Progenitor cell of endocrine pancreas (in vitro differentiated cells): ENCODE results near the gene LSM5. TPM values are rescaled to one million over a fixed set of nuclear protein-coding genes. Genes with fewer than 3 reads are reported as not detected.

Experiments
- DNase-seq: peaks from one replicate; pipeline ENCODE4 v3.0.0; 2021; ENCODE audit warnings: low spot score; ENCODE audit not compliant: unreplicated experiment
- H3K27ac Mint-ChIP-seq: 2 replicates; pipeline ENCODE4 v1.8.0; 2021; ENCODE audit warnings: mild to moderate bottlenecking, moderate library complexity, mixed read lengths
- H3K27me3 Mint-ChIP-seq: 2 replicates; pipeline ENCODE4 v1.8.0; 2021; ENCODE audit warnings: mixed read lengths
- H3K36me3 Mint-ChIP-seq: 2 replicates; pipeline ENCODE4 v1.8.0; 2022; ENCODE audit warnings: mixed read lengths; ENCODE audit not compliant: insufficient read depth
- H3K4me1 Mint-ChIP-seq: 2 replicates; pipeline ENCODE4 v1.8.0; 2021; ENCODE audit warnings: low read depth, mixed read lengths
- H3K4me3 Mint-ChIP-seq: 2 replicates; pipeline ENCODE4 v1.8.0; 2021; ENCODE audit warnings: low read depth, mild to moderate bottlenecking, moderate library complexity, mixed read lengths
- H3K9me3 Mint-ChIP-seq: 2 replicates; pipeline ENCODE4 v1.8.0; 2021; ENCODE audit warnings: low read depth, mixed read lengths
- CTCF ChIP-seq: fragments of 200-600 bp; sonication (generic); IDR thresholded peaks from one replicate; pipeline ENCODE4 v1.5.0; 2021; ENCODE audit warnings: antibody characterized with exemption, mild to moderate bottlenecking; ENCODE audit not compliant: unreplicated experiment
- total RNA-seq: library from RNA; stranded (reverse); gene quantifications from 2 replicates; pipeline ENCODE4 v1.2.1, GENCODE V29; 2021

The LSM5 gene
- total RNA-seq, 1 donor from 2014 or later: 78.1 TPM

DNA sequence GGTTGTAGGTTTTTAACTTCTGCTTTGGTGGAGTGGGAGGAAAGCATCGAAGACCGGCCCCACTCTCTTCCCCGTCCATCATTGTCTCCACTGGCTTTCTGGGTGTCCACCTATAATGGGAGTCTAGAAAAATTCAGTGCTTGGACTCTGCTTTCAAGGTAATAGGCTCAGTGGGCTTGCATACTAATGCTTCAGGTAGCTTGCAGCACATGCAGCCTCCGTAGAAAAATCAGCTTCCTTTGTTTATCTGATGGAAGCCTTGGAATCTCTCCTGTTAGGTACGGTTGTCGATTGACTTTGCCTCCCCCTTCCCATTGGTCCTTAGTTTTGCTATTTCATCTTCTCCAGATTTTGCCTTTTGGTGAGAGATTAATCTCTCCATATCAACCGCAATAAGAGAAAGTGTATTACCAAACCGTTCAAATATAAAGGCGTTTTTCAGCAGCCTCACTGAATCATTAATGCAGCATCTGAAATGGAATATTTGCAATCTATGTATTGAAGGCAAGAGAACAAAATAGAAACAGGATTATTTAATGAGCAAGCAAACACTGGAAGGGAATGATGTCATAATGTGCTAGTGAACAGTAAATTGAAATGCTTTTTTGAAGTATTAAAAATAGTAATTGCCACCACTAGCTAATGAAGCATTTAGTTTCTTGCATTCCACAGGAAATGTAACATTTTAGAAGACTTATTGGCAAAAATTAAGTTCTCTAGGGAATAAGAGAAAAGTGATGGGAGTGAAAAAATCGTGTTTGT, 6.1 kb upstream of the LSM5 start:
- Mint-ChIP-seq H3K4me3 (peak overlapping the region; percentile 98), H3K9me3 (no peaks in the 10 kb centered on the region), H3K36me3 (peaks cover 9% of the 10 kb centered on the region), H3K4me1 (peaks cover 17% of the 10 kb centered on the region), H3K27ac (peak overlapping the region; percentile 98), H3K27me3 (no peaks in the 10 kb centered on the region)
- no peak for TF ChIP-seq CTCF
- DNase-seq: no peak

- no peaks in the 10 kb centered on the region for H3K9me3 Mint-ChIP-seq
- peaks cover 7% of the 10 kb centered on the region for H3K36me3 Mint-ChIP-seq
- H3K4me3 Mint-ChIP-seq: peak within 1 kb of the TSS; percentile 98
- no peak for TF ChIP-seq CTCF
- no peaks in the 10 kb centered on the region for H3K27me3 Mint-ChIP-seq
- peak within 1 kb of the TSS; percentile 98 for H3K27ac Mint-ChIP-seq
- DNase-seq: peak; percentile 98
- H3K4me1 Mint-ChIP-seq: peaks cover 16% of the 10 kb centered on the region
Observed at GRCh38 chr7:32495298-32496051, 5.3 kb upstream of the LSM5 start, which contains the start of gene AVL9. Gene AVL9, plus strand, starts transcription at chr7:32495489. Its CDS starts 221 bp downstream, at chr7:32495710.

DNA sequence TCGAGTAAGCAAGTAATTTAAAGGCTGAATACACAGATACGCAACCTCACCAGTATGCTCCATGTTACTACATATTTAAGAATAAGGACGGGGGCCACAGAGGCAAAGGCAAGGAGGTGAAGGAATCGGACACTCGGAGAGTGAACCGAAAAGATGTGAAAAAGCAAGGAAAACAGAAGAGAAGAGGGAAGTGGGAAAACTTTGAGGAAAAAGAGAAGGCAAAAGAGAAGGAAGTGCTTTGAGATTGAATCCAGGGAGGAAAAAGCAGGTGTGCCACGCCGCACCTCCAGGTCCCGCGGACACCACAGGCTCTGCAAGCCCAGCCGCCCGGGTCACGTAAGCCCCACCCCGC, 4.7 kb upstream of the LSM5 start:
- DNase-seq: no peak
- Mint-ChIP-seq H3K9me3 (no peaks in the 10 kb centered on the region), H3K4me3 (peak overlapping the region; percentile 98), H3K36me3 (peaks cover 3% of the 10 kb centered on the region), H3K27me3 (no peaks in the 10 kb centered on the region), H3K27ac (peak overlapping the region; percentile 96), H3K4me1 (peaks cover 16% of the 10 kb centered on the region)
- TF ChIP-seq CTCF: no peak

- Mint-ChIP-seq H3K27ac (peak overlapping the region; percentile 92), H3K9me3 (no peaks in the 10 kb centered on the region), H3K36me3 (peaks cover 11% of the 10 kb centered on the region), H3K4me1 (peaks cover 13% of the 10 kb centered on the region), H3K4me3 (peak overlapping the region; percentile 83), H3K27me3 (no peaks in the 10 kb centered on the region)
- TF ChIP-seq CTCF: no peak
- no peak for DNase-seq
Observed at GRCh38 chr7:32489788-32490126, 423 bp downstream of the LSM5 start.

- no peak for TF ChIP-seq CTCF
- peaks cover 5% of the 10 kb centered on the region for H3K36me3 Mint-ChIP-seq
- H3K27me3 Mint-ChIP-seq: no peaks in the 10 kb centered on the region
- no peaks in the 10 kb centered on the region for H3K4me1 Mint-ChIP-seq
- H3K27ac Mint-ChIP-seq: no peak overlapping the region
- H3K9me3 Mint-ChIP-seq: no peaks in the 10 kb centered on the region
- no peak overlapping the region for H3K4me3 Mint-ChIP-seq
- DNase-seq: no peak
Observed at GRCh38 chr7:32481921-32482320, 8.3 kb downstream of the LSM5 start.
